ENCODE results near the gene CDK4. TPM values are rescaled to one million over a fixed set of nuclear protein-coding genes. Genes with fewer than 3 reads are reported as not detected.

The CDK4 gene
- total RNA-seq, 2 experiments from 2014 or later: 275 to 304 TPM

- Mint-ChIP-seq H3K9me3 (no peaks in the 10 kb centered on the region), H3K27ac (no peak overlapping the region), H3K4me3 (no peak overlapping the region), H3K4me1 (peaks cover 3% of the 10 kb centered on the region), H3K27me3 (no peaks in the 10 kb centered on the region), H3K36me3 (peaks cover 10% of the 10 kb centered on the region)
- DNase-seq: no peak
Measured at GRCh38 chr12:57731411-57732080, 20.6 kb downstream of the CDK4 start.

DNA sequence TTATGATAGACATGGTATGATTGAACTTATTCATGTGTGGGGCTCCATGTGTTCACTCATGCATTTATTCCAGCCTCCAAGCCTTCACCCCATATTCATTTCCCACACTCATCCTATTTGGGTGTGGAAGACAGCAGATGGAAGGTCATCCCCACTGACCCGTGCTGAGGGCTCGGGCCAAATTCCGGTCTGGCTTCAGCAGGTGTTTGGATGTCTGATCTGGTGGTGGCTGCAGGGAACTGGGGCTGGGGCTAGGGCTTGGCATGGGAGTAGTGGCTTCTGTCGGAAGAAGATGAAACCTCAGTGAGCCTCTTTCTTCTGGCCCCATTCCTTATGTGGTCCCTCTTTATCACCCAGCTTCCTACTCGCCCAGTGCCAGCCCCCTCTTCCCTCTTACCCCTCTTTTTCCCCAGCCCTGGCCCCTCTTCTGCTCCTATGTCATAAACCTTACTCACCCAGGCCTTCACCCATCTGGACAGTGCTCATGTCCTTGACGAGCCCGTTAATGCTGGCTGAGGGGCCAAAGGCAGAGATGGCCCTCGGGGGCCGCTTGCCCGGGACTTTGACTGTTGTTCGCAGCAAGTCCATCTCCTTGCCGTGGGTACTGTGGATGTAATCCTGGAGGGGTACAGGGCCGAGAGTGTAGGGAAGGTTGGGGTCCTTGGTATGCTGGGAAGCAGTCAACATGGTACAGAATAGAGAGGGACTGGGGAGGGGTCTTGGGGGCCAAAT is 21.6 kb downstream of the CDK4 start:
- H3K27ac Mint-ChIP-seq: no peak overlapping the region

DNA sequence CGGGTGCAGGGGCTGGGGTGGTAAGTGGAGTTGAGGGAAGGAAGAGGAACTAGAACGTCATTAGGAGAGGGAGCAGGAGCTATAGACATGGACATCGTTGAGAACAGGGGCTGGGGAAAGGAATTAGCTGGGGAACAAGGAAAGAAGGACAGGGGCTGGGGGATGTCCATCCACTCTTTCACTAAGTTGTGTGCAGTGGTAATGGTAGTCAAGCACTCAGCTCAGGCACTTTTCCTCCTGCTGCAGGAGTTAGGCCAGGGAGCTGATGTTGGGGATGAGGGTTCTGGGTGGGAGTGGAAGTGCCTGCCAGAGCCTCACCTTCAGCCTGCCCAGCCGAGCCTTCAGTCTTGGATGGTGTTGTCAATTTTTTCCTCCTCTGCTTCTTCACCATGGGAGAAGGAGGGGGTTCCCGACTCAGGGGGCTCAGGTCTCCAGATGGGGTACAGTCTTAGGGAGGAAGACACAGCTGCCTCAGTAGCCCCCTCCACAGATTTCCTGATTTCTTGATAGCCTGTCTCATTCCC is 22.7 kb downstream of the CDK4 start:
- Mint-ChIP-seq H3K4me3 (no peak overlapping the region), H3K36me3 (peaks cover 12% of the 10 kb centered on the region), H3K27ac (no peak overlapping the region), H3K9me3 (no peaks in the 10 kb centered on the region), H3K27me3 (no peaks in the 10 kb centered on the region), H3K4me1 (peaks cover 2% of the 10 kb centered on the region)
- DNase-seq: no peak

More for the DNA sequence above, 21.6 kb downstream of the CDK4 start:
- DNase-seq: no peak
- no peaks in the 10 kb centered on the region for H3K27me3 Mint-ChIP-seq
- H3K4me1 Mint-ChIP-seq: peaks cover 2% of the 10 kb centered on the region
- H3K4me3 Mint-ChIP-seq: no peak overlapping the region
- H3K36me3 Mint-ChIP-seq: peaks cover 12% of the 10 kb centered on the region
- H3K9me3 Mint-ChIP-seq: no peaks in the 10 kb centered on the region

DNA sequence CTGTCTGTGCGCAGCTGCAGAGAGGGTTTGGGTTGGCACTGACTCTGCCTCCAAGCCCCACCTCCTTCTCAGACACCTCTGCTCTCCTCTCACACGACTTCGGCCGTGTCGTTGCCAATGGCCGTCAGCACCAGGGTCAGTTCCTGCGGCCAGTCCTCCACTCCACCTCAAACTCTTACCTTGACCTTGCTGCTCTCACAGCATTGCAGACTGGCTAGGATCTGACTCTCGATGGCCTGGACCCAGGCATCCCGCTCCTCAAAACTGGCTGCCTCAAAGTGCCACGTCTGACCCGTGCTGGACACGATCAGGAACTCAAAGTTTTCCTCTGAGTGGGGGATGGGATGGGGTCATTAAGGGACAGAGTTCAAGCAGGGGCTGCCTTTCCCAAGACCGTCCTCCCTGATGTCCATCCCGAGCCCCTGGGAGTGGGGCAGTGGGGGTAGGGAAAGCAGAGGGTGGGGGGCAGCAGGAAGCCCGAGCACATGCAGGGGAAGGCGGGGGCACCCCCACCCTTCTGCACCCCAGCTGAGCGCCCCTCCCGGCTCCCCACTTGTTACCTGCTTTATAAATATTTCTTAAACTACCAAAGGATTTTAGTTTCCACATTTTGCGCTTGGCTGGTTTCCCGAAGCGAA is 24.2 kb downstream of the CDK4 start:
- Mint-ChIP-seq H3K27ac (no peak overlapping the region), H3K36me3 (peaks cover 12% of the 10 kb centered on the region)
- no peak for DNase-seq

DNA sequence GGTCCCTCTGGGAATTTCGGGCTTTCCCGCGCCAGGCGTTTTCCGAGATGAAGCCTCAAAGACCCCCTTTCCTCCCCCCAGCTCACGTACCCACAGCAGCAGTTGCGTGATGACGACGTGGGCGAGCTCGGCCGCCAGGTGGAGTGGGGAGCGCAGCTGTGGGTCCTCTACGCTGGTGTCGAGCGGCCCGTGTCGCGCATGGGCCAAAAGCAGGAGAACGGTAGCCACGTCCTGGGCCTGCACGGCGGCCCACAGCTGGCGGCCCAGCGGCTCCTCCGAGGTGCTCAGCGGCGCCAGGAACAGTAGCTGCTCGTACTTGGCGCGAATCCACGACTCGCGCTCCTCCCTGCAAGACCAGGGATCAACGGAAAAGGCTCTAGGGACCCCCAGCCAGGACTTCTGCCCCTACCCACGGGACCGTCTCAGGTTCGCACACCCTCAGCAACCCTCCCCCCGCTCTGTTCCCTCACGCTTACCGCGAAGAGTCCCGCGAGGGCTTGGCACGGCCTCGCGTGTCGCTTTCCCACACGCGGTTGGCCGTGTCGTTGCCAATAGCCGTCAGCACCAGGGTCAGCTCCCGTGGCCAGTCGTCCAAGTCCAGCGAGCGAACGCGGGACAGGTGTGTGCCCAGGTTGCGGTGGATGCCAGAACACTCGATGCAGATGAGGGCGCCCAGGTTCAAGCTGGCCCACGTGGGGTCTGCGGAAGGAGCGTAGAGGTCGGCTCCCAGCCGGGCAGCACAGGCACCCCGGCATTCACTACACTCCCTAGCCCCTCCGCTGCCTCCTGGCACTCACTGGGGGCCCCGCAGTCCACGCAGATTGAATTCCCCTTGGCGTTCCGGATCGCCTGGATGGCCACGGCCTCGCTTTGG is 25.0 kb downstream of the CDK4 start:
- no peaks in the 10 kb centered on the region for H3K9me3 Mint-ChIP-seq
- DNase-seq: no peak
- H3K4me3 Mint-ChIP-seq: no peak overlapping the region
- H3K27me3 Mint-ChIP-seq: no peaks in the 10 kb centered on the region
- peaks cover 10% of the 10 kb centered on the region for H3K36me3 Mint-ChIP-seq
- H3K4me1 Mint-ChIP-seq: peaks cover 2% of the 10 kb centered on the region
- H3K27ac Mint-ChIP-seq: no peak overlapping the region

More for the DNA sequence above, 24.2 kb downstream of the CDK4 start:
- H3K4me3 Mint-ChIP-seq: no peak overlapping the region
- H3K9me3 Mint-ChIP-seq: no peaks in the 10 kb centered on the region
- peaks cover 2% of the 10 kb centered on the region for H3K4me1 Mint-ChIP-seq
- no peaks in the 10 kb centered on the region for H3K27me3 Mint-ChIP-seq

DNA sequence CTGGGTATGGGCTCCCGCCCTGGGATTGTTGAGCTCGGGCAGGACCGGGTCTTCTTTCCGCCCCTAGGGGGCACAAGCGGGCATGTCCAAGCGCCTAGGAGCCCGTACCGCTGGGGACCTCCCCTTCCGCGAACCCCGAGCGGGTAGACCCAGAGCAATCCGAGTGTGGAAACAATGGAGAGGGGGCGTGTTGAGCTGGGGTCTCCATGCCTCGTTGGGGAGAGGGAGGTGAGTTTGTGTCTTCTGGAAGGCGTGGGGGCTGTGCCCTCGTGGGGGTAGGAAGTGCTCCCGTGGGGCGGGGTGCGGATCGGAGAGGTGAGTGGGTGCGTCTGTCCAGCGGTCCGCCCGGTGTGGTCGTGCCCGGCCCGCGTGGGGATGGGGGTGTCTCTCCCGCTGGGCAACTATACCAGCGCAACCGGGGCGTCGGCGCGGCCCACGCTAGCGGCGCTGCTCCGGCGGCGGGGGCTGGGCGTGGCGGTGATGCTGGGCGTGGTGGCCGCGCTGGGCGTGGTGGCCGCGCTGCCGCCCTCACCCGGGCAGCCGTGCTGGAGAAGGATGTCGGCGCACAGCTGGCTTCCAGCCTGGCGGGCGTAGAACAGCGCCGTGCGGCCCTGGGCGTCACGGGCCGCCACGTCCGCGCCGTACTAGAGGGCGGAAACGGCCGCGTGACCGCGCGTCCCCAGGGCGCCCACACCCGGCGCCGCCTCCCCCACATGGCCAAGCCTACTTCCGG is 25.8 kb downstream of the CDK4 start:
- no peak overlapping the region for H3K27ac Mint-ChIP-seq
- H3K27me3 Mint-ChIP-seq: no peaks in the 10 kb centered on the region
- peak overlapping the region; percentile 45 for H3K4me3 Mint-ChIP-seq
- no peaks in the 10 kb centered on the region for H3K9me3 Mint-ChIP-seq
- DNase-seq: peak; percentile 28
- H3K4me1 Mint-ChIP-seq: peaks cover 4% of the 10 kb centered on the region
- peaks cover 14% of the 10 kb centered on the region for H3K36me3 Mint-ChIP-seq

GRCh38 chr12:57725851-57726150 is 26.3 kb downstream of the CDK4 start:
- DNase-seq: no peak
- H3K9me3 Mint-ChIP-seq: no peaks in the 10 kb centered on the region
- H3K27me3 Mint-ChIP-seq: no peaks in the 10 kb centered on the region
- no peak overlapping the region for H3K27ac Mint-ChIP-seq
- no peak overlapping the region for H3K4me3 Mint-ChIP-seq
- H3K4me1 Mint-ChIP-seq: peaks cover 4% of the 10 kb centered on the region
- H3K36me3 Mint-ChIP-seq: peaks cover 17% of the 10 kb centered on the region

GRCh38 chr12:57724936-57725740 is 27.0 kb downstream of the CDK4 start:
- Mint-ChIP-seq H3K27me3 (no peaks in the 10 kb centered on the region), H3K4me1 (peaks cover 4% of the 10 kb centered on the region), H3K4me3 (no peak overlapping the region), H3K9me3 (no peaks in the 10 kb centered on the region), H3K36me3 (peaks cover 18% of the 10 kb centered on the region), H3K27ac (no peak overlapping the region)
- no peak for DNase-seq

- Mint-ChIP-seq H3K27ac (no peak overlapping the region), H3K9me3 (no peaks in the 10 kb centered on the region), H3K4me3 (no peak overlapping the region), H3K27me3 (no peaks in the 10 kb centered on the region), H3K4me1 (peaks cover 4% of the 10 kb centered on the region), H3K36me3 (peaks cover 24% of the 10 kb centered on the region)
- no peak for DNase-seq
Measured at GRCh38 chr12:57724003-57724935, 27.8 kb downstream of the CDK4 start.

- peaks cover 4% of the 10 kb centered on the region for H3K4me1 Mint-ChIP-seq
- no peaks in the 10 kb centered on the region for H3K27me3 Mint-ChIP-seq
- peaks cover 28% of the 10 kb centered on the region for H3K36me3 Mint-ChIP-seq
- no peak for DNase-seq
- no peak overlapping the region for H3K27ac Mint-ChIP-seq
- no peak overlapping the region for H3K4me3 Mint-ChIP-seq
- no peaks in the 10 kb centered on the region for H3K9me3 Mint-ChIP-seq
Measured at GRCh38 chr12:57723630-57723962, 28.5 kb downstream of the CDK4 start.

GRCh38 chr12:57722716-57723629 is 29.1 kb downstream of the CDK4 start:
- DNase-seq: no peak
- H3K4me1 Mint-ChIP-seq: peaks cover 4% of the 10 kb centered on the region
- no peak overlapping the region for H3K4me3 Mint-ChIP-seq
- no peaks in the 10 kb centered on the region for H3K27me3 Mint-ChIP-seq
- peak overlapping the region; percentile 2 for H3K27ac Mint-ChIP-seq
- H3K36me3 Mint-ChIP-seq: peaks cover 30% of the 10 kb centered on the region
- no peaks in the 10 kb centered on the region for H3K9me3 Mint-ChIP-seq

Measured in activated naive CD8-positive, alpha-beta T cell treated with anti-CD3 and anti-CD28 coated beads for 36 hours (primary cell).